ENCODE data around the gene OTX2.

DNA sequence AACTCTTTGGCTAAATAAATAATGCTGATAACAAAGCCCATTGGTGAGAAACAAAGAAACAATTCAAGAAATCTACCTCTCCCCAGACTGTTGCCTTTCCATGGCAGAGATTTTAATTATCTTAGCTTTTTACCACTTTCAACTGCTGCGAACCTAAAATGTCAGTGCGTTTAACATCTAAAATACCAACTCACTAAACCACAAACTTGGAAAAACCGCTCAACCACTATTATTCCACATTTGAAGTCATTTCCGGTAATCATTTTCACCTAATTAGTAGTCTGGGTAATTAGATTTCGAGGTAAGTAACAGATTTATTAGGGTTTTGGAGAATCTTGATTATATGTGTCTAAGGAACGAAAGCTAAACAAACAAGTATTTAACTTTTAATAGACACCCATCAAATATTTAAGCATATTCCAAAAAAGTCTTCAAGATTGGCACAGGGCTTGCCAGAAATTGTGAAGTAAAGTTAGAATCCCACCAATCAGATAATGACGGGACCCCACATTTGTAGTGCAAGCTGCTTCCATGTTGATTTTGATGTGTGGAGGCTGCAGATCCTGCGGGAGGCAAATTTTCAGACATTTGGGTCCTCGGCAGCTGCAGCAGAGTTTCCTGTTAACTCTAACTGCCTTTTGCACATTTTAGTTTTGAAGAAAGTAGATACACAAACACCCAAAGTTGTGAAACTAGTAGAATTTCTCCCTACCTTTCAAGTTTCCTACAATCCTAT, 4.1 kb downstream of the OTX2 start:
- TF ChIP-seq POLR2A (IDR thresholded peaks at IDR 0.05; ENCODE audit: low read depth, low read length) (no peak), POLR2AphosphoS5 (IDR thresholded peaks at IDR 0.05; ENCODE audit: low read depth, low read length) (no peak), TAF1 (IDR thresholded peaks at IDR 0.05; ENCODE audit: low read depth, low read length) (no peak)
